H1 (cell line): ENCODE measurements around the gene SLCO2A1. TPM values are rescaled to one million over a fixed set of nuclear protein-coding genes. Genes with fewer than 3 reads are reported as not detected.

Source experiments
- CTCF ChIA-PET: fragments of 300-600 bp; sonication (Branson Sonifier 250); formaldehyde crosslinking; loops from one replicate; lab custom pipeline; 2021; ENCODE audit not compliant: partially characterized antibody; lab: Charles Lee
- POLR2A ChIA-PET: fragments of 300-600 bp; sonication (Branson Sonifier 250); formaldehyde crosslinking; loops from one replicate; lab custom pipeline; 2021; ENCODE audit warnings: inconsistent platforms; ENCODE audit not compliant: partially characterized antibody; lab: Charles Lee
- DNase-seq, 2 experiments: peaks; one replicate each; pipeline versions ENCODE4 v3.0.0 to v3.0.0-alpha.2; 2010 to 2022; ENCODE audit warnings: low spot score in 2 of 2, low read depth in 1 of 2, mixed read lengths in 1 of 2
- FAIRE-seq: peaks from 2 replicates; lab custom pipeline; 2011; peaks lifted over from hg19 to GRCh38; lab: Jason Lieb, UNC
- H2AFZ ChIP-seq: 2 replicates; pipeline ENCODE4 v1.8.1; 2012; ENCODE audit warnings: low read length, inconsistent platforms
- H2AK5ac ChIP-seq: 2 replicates; pipeline ENCODE4 v1.6.1; 2013; ENCODE audit warnings: low read depth, low read length
- H2BK120ac ChIP-seq: replicated peaks from 2 replicates; pipeline ENCODE3; 2013; ENCODE audit warnings: low read depth, low read length, inconsistent platforms
- H2BK12ac ChIP-seq: 2 replicates; pipeline ENCODE4 v1.6.1; 2013; ENCODE audit warnings: low read depth, low read length
- H2BK15ac ChIP-seq: 2 replicates; pipeline ENCODE4 v1.6.1; 2013; ENCODE audit warnings: low read length
- H2BK20ac ChIP-seq: 2 replicates; pipeline ENCODE4 v1.6.1; 2013; ENCODE audit warnings: low read length
- H2BK5ac ChIP-seq: 2 replicates; pipeline ENCODE4 v1.6.1; 2013; ENCODE audit warnings: low read depth, low read length
- H3K14ac ChIP-seq: 2 replicates; pipeline ENCODE4 v1.6.1; 2013; ENCODE audit warnings: inconsistent platforms; ENCODE audit not compliant: insufficient read length
- H3K18ac ChIP-seq: 2 replicates; pipeline ENCODE4 v1.6.1; 2013; ENCODE audit warnings: low read length; ENCODE audit errors: extremely low read depth
- H3K23ac ChIP-seq: 2 replicates; pipeline ENCODE4 v1.6.1; 2013; ENCODE audit warnings: inconsistent platforms; ENCODE audit not compliant: insufficient read length
- H3K23me2 ChIP-seq: 2 replicates; pipeline ENCODE4 v1.6.1; 2013; ENCODE audit warnings: low read depth, low read length
- H3K27ac ChIP-seq: 2 replicates; pipeline ENCODE4 v1.6.1; 2011; ENCODE audit warnings: low read depth, low read length, inconsistent platforms
- H3K27me3 ChIP-seq, 4 experiments: replicated peaks in 1 of 4; 1 replicate in 1 of 4; 2 replicates in 3 of 4; pipeline versions ENCODE4 v1.6.1 to v1.8.1; 2011 to 2013; ENCODE audit warnings: low read length in 3 of 4, mild to moderate bottlenecking in 3 of 4, inconsistent platforms in 2 of 4, mixed read lengths in 2 of 4, moderate library complexity in 1 of 4; ENCODE audit not compliant: control insufficient read depth in 3 of 4, insufficient read depth in 3 of 4; ENCODE audit errors: extremely low read depth in 1 of 4
- H3K36me3 ChIP-seq, 4 experiments: 2 replicates each; pipeline versions ENCODE4 v1.6.1 to v1.8.1; 2011 to 2013; ENCODE audit warnings: mild to moderate bottlenecking in 4 of 4, low read length in 3 of 4, moderate library complexity in 2 of 4, control low read depth in 1 of 4, inconsistent platforms in 1 of 4; ENCODE audit not compliant: insufficient read depth in 4 of 4, control insufficient read depth in 2 of 4
- H3K4ac ChIP-seq: replicated peaks from 2 replicates; pipeline ENCODE3; 2013; ENCODE audit warnings: low read length, low read depth, mixed read lengths, inconsistent platforms; ENCODE audit not compliant: insufficient read length
- H3K4me1 ChIP-seq, 4 experiments: replicated peaks in 1 of 4; 1 replicate in 1 of 4; 2 replicates in 3 of 4; pipeline versions ENCODE4 v1.6.1 to v1.8.1; 2011 to 2013; ENCODE audit warnings: low read length in 3 of 4, inconsistent platforms in 2 of 4, mixed read lengths in 1 of 4; ENCODE audit not compliant: insufficient read depth in 4 of 4, control insufficient read depth in 3 of 4
- H3K4me2 ChIP-seq, 2 experiments: 2 replicates each; pipeline versions ENCODE4 v1.6.1 to v1.8.1; 2011 to 2013; ENCODE audit warnings: low read depth in 2 of 2, low read length in 2 of 2, control low read depth in 1 of 2, inconsistent platforms in 1 of 2, mild to moderate bottlenecking in 1 of 2; ENCODE audit not compliant: insufficient read depth in 1 of 2
- H3K4me3 ChIP-seq, 4 experiments: fragments of 200-600, 300-600 bp in 1 of 4; sonication (generic), shearing (Covaris generic), sonication (Bioruptor Twin) in 1 of 4; 2 replicates each; pipeline versions ENCODE4 v1.5.1 to v1.8.1; 2011 to 2016; ENCODE audit warnings: low read length in 4 of 4, low read depth in 3 of 4, control low read depth in 2 of 4, inconsistent platforms in 2 of 4, mild to moderate bottlenecking in 2 of 4, mixed read lengths in 1 of 4, moderate library complexity in 1 of 4; ENCODE audit not compliant: insufficient read depth in 2 of 4; ENCODE audit errors: extremely low read depth in 1 of 4
- H3K56ac ChIP-seq: replicated peaks from 2 replicates; pipeline ENCODE3; 2013; ENCODE audit warnings: low read depth, mild to moderate bottlenecking, mixed read lengths, low read length, inconsistent platforms; ENCODE audit not compliant: insufficient read length
- H3K79me1 ChIP-seq: 2 replicates; pipeline ENCODE4 v1.6.1; 2013; ENCODE audit warnings: low read depth, low read length, control low read depth
- H3K79me2 ChIP-seq, 2 experiments: 2 replicates each; pipeline versions ENCODE4 v1.6.1 to v1.8.1; 2012 to 2013; ENCODE audit warnings: low read length in 2 of 2, mild to moderate bottlenecking in 2 of 2, inconsistent platforms in 1 of 2; ENCODE audit not compliant: insufficient read depth in 2 of 2, control insufficient read depth in 1 of 2
- H3K9ac ChIP-seq, 4 experiments: replicated peaks in 1 of 4; 1 replicate in 1 of 4; 2 replicates in 3 of 4; pipeline versions ENCODE4 v1.6.1 to v1.8.1; 2011 to 2013; ENCODE audit warnings: low read depth in 3 of 4, low read length in 3 of 4, control low read depth in 2 of 4, mild to moderate bottlenecking in 2 of 4, moderate library complexity in 2 of 4, inconsistent platforms in 1 of 4; ENCODE audit errors: extremely low read depth in 1 of 4
- H3K9me3 ChIP-seq, 2 experiments: 2 replicates each; pipeline versions ENCODE4 v1.6.1 to v1.8.1; 2012 to 2013; ENCODE audit warnings: mild to moderate bottlenecking in 2 of 2, moderate library complexity in 2 of 2, control low read depth in 1 of 2, inconsistent platforms in 1 of 2, low read depth in 1 of 2, low read length in 1 of 2, mixed read lengths in 1 of 2; ENCODE audit not compliant: insufficient read depth in 2 of 2
- H4K20me1 ChIP-seq, 2 experiments: replicated peaks in 1 of 2; 2 replicates each; pipeline versions ENCODE3 to v1.8.1; 2011 to 2013; ENCODE audit warnings: inconsistent platforms in 2 of 2, low read length in 2 of 2, mild to moderate bottlenecking in 1 of 2; ENCODE audit not compliant: insufficient read depth in 2 of 2, control insufficient read depth in 1 of 2
- H4K5ac ChIP-seq: 2 replicates; pipeline ENCODE4 v1.6.1; 2013; ENCODE audit warnings: low read length, low read depth, mixed read lengths, inconsistent platforms; ENCODE audit not compliant: insufficient read length
- H4K8ac ChIP-seq: 2 replicates; pipeline ENCODE4 v1.8.0; 2013; ENCODE audit warnings: mild to moderate bottlenecking, moderate library complexity, low read length, inconsistent platforms; ENCODE audit not compliant: insufficient read depth; ENCODE audit errors: extremely low read depth
- H4K91ac ChIP-seq: replicated peaks from 2 replicates; pipeline ENCODE3; 2013; ENCODE audit warnings: low read length, mixed read lengths, inconsistent platforms; ENCODE audit not compliant: insufficient read length
- ASH2L ChIP-seq: fragments of 200-600, 300-600 bp; sonication (generic); IDR thresholded peaks from one replicate; pipeline ENCODE4 v1.7.1; 2017; ENCODE audit warnings: low read length
- BCL11A ChIP-seq, 2 experiments: IDR thresholded peaks; one replicate each; pipeline ENCODE4 v1.6.1; 2011; ENCODE audit warnings: low read depth in 2 of 2, low read length in 2 of 2, mild to moderate bottlenecking in 2 of 2
- CEBPB ChIP-seq: IDR thresholded peaks from 2 replicates; pipeline ENCODE4 v1.6.1; 2012; ENCODE audit warnings: low read depth, low read length
- CHD2 ChIP-seq: IDR thresholded peaks from 2 replicates; pipeline ENCODE4 v1.6.1; 2012; ENCODE audit warnings: low read length, improper control_type of control experiment
- CTBP2 ChIP-seq: IDR thresholded peaks from 2 replicates; pipeline ENCODE4 v1.7.0; 2011; ENCODE audit warnings: borderline replicate concordance, mild to moderate bottlenecking, moderate library complexity, mixed read lengths, low read length; ENCODE audit not compliant: insufficient read depth, insufficient read length
- GABPA ChIP-seq: IDR thresholded peaks from 2 replicates; pipeline ENCODE4 v1.6.1; 2011; ENCODE audit warnings: mild to moderate bottlenecking, low read length, moderate library complexity, borderline replicate concordance; ENCODE audit not compliant: insufficient read depth
- JUN ChIP-seq: IDR thresholded peaks from 2 replicates; pipeline ENCODE4 v1.6.1; 2011; ENCODE audit warnings: low read depth, mild to moderate bottlenecking, improper control_type of control experiment, low read length
- KDM5A ChIP-seq: fragments of 200-600 bp; IDR thresholded peaks from 2 replicates; pipeline ENCODE4 v1.7.1; 2012; ENCODE audit warnings: mild to moderate bottlenecking, low read length, inconsistent platforms, mixed read lengths
- PHF8 ChIP-seq: fragments of 200-600 bp; sonication (generic); conservative IDR thresholded peaks from 2 replicates; pipeline ENCODE4 v1.7.1; 2012; ENCODE audit warnings: low read depth, mild to moderate bottlenecking, inconsistent platforms, low read length, moderate library complexity
- POLR2A ChIP-seq, 2 experiments: IDR thresholded peaks; 1 replicate in 1 of 2; 2 replicates in 1 of 2; pipeline ENCODE4 v1.6.1; 2011; ENCODE audit warnings: low read depth in 2 of 2, low read length in 2 of 2, mild to moderate bottlenecking in 2 of 2; ENCODE audit errors: control extremely low read depth in 1 of 2
- RBBP5 ChIP-seq: IDR thresholded peaks from 2 replicates; pipeline ENCODE4 v1.7.1; 2012; ENCODE audit warnings: low read depth, mild to moderate bottlenecking, inconsistent platforms, low read length, moderate library complexity, borderline replicate concordance
- RFX5 ChIP-seq: IDR thresholded peaks from 2 replicates; pipeline ENCODE4 v1.6.1; 2011; ENCODE audit warnings: low read depth, low read length, improper control_type of control experiment, borderline replicate concordance
- SRF ChIP-seq: IDR thresholded peaks from 2 replicates; pipeline ENCODE4 v1.6.1; 2011; ENCODE audit warnings: mild to moderate bottlenecking, low read depth, low read length, moderate library complexity
- TAF7 ChIP-seq: optimal IDR thresholded peaks from 2 replicates; pipeline ENCODE3; 2011; ENCODE audit warnings: low read depth, mild to moderate bottlenecking, inconsistent platforms, low read length, moderate library complexity, borderline replicate concordance
- WGBS, 2 experiments: shearing (Covaris generic) in 1 of 2; methylation state at CpG; one replicate each; pipeline versions ENCODE4 v1.1.6 to v1.1.7; 2013 to 2015; ENCODE audit warnings: low lambda C conversion rate in 2 of 2, mixed read lengths in 2 of 2, inconsistent platforms in 1 of 2, low coverage in 1 of 2, missing lambda C conversion rate in 1 of 2; ENCODE audit not compliant: insufficient replicate concordance in 2 of 2, insufficient coverage in 1 of 2, insufficient read length in 1 of 2; ENCODE audit errors: extremely low coverage in 1 of 2, missing lambda C conversion rate in 1 of 2; 5-methylcytosine and 5-hydroxymethylcytosine counted together
- polyA plus RNA-seq, 7 experiments: library from polyadenylated mRNA; depleted of rRNA in 3 of 7; stranded (reverse) in 5 of 7; unstranded in 2 of 7; fragments of >200 nt in 5 of 7; fragments of 200-250 nt in 2 of 7; gene quantifications; 1 replicate in 5 of 7; 2 replicates in 1 of 7; 4 replicates in 1 of 7; pipeline versions ENCODE4 v1.2.1 to v1.2.3, GENCODE V29; 2011 to 2013; ENCODE audit warnings: missing spikeins in 2 of 7, mixed read lengths in 2 of 7
- total RNA-seq: library from RNA; stranded (reverse); fragmentation: NEBNext Ultra II Directional; extraction: Animal tissue kit (Norgen Biotek cat#: 25700); gene quantifications from 2 replicates; pipeline ENCODE4 v1.2.1, GENCODE V29; 2021

SLCO2A1 gene
- total and polyA plus RNA-seq, 2 of the 8 experiments (the other 6 are each of a cell fraction or from before 2014, with no cell fraction given) = 1.1 to 2.3 TPM

DNA sequence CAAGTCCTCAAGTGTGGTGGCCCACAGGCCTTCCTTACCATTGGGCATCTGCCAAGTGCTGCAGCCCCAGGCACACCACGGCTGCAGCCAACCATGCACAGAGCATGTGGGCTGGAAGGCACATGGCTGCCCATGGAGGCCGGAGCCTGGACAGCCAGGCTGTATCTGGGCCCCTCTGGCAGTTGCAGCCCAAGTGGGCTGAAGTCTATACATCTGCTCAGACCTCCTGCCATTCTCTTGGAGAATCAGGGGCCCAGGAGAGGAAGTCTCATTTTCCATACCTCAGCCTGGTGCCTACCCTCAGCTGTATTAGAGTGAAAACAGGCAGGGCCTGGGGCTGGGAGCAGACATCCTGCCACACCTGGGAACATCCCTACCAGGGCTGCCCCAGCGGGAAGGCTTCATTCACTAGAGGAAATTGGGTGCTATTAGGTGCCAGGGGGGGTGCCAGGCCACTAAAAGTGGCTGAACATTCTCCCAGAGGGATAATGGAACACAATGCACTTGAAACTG, 48.0 kb upstream of the SLCO2A1 start:
- 88% methylated on average over 3 of the region's 3 CpGs; no CpG with 5 or more reads in 1 of the 2 experiments for WGBS, 2 experiments
- no peaks in the 10 kb centered on the region for H3K79me1 ChIP-seq
- no peaks in the 10 kb centered on the region for H3K79me2 ChIP-seq
- no peaks in the 10 kb centered on the region for H3K23me2 ChIP-seq
- no peak overlapping the region for H3K4me2 ChIP-seq
- H2BK12ac ChIP-seq = no peak overlapping the region
- H3K18ac ChIP-seq = no peak overlapping the region
- H3K4me1 ChIP-seq = no peaks in the 10 kb centered on the region
- no peak overlapping the region for H3K4me3 ChIP-seq
- H2BK20ac ChIP-seq = no peak overlapping the region
- H4K20me1 ChIP-seq = no peaks in the 10 kb centered on the region
- peaks cover 8 to 9% of the 10 kb centered on the region in 2 experiments; a peak in 3 of 4 replicates for H3K9me3 ChIP-seq
- TF ChIP-seq GABPA (no peak), KDM5A (no peak), CHD2 (no peak), TAF7 (no peak), SRF (no peak), PHF8 (no peak), JUN (no peak), RFX5 (no peak), CTBP2 (no peak), CEBPB (no peak), ASH2L (no peak), POLR2A (IDR thresholded peaks at IDR 0.05; ENCODE audit: control extremely low read depth in 1 of 2, low read depth in 2 of 2, low read length in 2 of 2) (no peak), RBBP5 (no peak), BCL11A (IDR thresholded peaks at IDR 0.05; ENCODE audit: low read depth in 2 of 2, low read length in 2 of 2) (no peak)
- no peak overlapping the region for H2BK5ac ChIP-seq
- no peak overlapping the region for H3K23ac ChIP-seq
- H4K91ac ChIP-seq = no peak overlapping the region
- no peak overlapping the region for H4K5ac ChIP-seq
- H3K36me3 ChIP-seq = no peaks in the 10 kb centered on the region
- no peak overlapping the region for H2AFZ ChIP-seq
- FAIRE-seq (no peak), DNase-seq (peak in 1 of 2 experiments; percentile 24)
- H2AK5ac ChIP-seq = no peak overlapping the region
- ChIA-PET CTCF (interaction anchor here (0.7 kb wide), 1 partner anchor 26 kb away, joined by 3 read pairs; no protein-coding TSS in a partner anchor), POLR2A (no interaction called here)
- H3K9ac ChIP-seq = no peak overlapping the region
- H3K56ac ChIP-seq = no peak overlapping the region
- H2BK120ac ChIP-seq = no peak overlapping the region
- peak overlapping the region; percentile 38; the same call in 1 of the 2 replicates for H4K8ac ChIP-seq
- no peak overlapping the region for H3K4ac ChIP-seq
- no peak overlapping the region for H3K27ac ChIP-seq
- H3K27me3 ChIP-seq = no peaks in the 10 kb centered on the region
- no peak overlapping the region for H2BK15ac ChIP-seq
- no peak overlapping the region for H3K14ac ChIP-seq
